ENCODE measurements around the gene PINK1. TPM values are rescaled to one million over a fixed set of nuclear protein-coding genes. Genes with fewer than 3 reads are reported as not detected.

Gene PINK1
- polyA plus RNA-seq, 1 donor from 2014 or later = 73.4 TPM

GRCh38 chr1:20681999-20682398 lies 48.7 kb downstream of the PINK1 start:
- H3K79me2 ChIP-seq (replicated peaks; ENCODE audit: insufficient read depth, low read length) = no peaks in the 10 kb centered on the region
- no peak overlapping the region for H2AFZ ChIP-seq (ENCODE audit: low read depth, low read length)
- no peaks in the 10 kb centered on the region for H4K20me1 ChIP-seq (ENCODE audit: insufficient read depth)
- TF ChIP-seq REST (IDR thresholded peaks at IDR 0.05; ENCODE audit: borderline replicate concordance) = no peak
- no peak for TF ChIP-seq EP300 (conservative IDR thresholded peaks at IDR 0.05; ENCODE audit: poor library complexity, severe bottlenecking)
- no peak for TF ChIP-seq POLR2AphosphoS5 (IDR thresholded peaks at IDR 0.05)
- TF ChIP-seq RAD21 (conservative IDR thresholded peaks at IDR 0.05) = no peak
- no peak for TF ChIP-seq MXI1 (conservative IDR thresholded peaks at IDR 0.05; ENCODE audit: poor library complexity, severe bottlenecking)
- no peak overlapping the region for H3K4me3 ChIP-seq (ENCODE audit: low read length)
- no peaks in the 10 kb centered on the region for H3K9me2 ChIP-seq (ENCODE audit: insufficient read depth, low read length)
- no peak overlapping the region for H3K27ac ChIP-seq (ENCODE audit: low read length)
- H3K9me3 ChIP-seq (ENCODE audit: low read length) = no peaks in the 10 kb centered on the region
- no peak overlapping the region for H3K9ac ChIP-seq (ENCODE audit: low read length)
- no peak overlapping the region for H3K4me2 ChIP-seq (ENCODE audit: low read length)
- H3K36me3 ChIP-seq (ENCODE audit: insufficient read depth, low read length) = no peaks in the 10 kb centered on the region
- no peaks in the 10 kb centered on the region for H3F3A ChIP-seq (ENCODE audit: insufficient read depth, low read length, poor library complexity, severe bottlenecking)
- H3K27me3 ChIP-seq (ENCODE audit: insufficient read depth, low read depth, low read length) = no peaks in the 10 kb centered on the region

- no peaks in the 10 kb centered on the region for H4K20me1 ChIP-seq (ENCODE audit: insufficient read depth)
- no peaks in the 10 kb centered on the region for H3K79me2 ChIP-seq (replicated peaks; ENCODE audit: insufficient read depth, low read length)
- no peaks in the 10 kb centered on the region for H3F3A ChIP-seq (ENCODE audit: insufficient read depth, low read length, poor library complexity, severe bottlenecking)
- H3K36me3 ChIP-seq (ENCODE audit: insufficient read depth, low read length) = no peaks in the 10 kb centered on the region
- no peak overlapping the region for H2AFZ ChIP-seq (ENCODE audit: low read depth, low read length)
- H3K9me2 ChIP-seq (ENCODE audit: insufficient read depth, low read length) = no peaks in the 10 kb centered on the region
- no peak overlapping the region for H3K4me3 ChIP-seq (ENCODE audit: low read length)
- no peak overlapping the region for H3K9ac ChIP-seq (ENCODE audit: low read length)
- TF ChIP-seq REST (IDR thresholded peaks at IDR 0.05; ENCODE audit: borderline replicate concordance) = no peak
- TF ChIP-seq EP300 (conservative IDR thresholded peaks at IDR 0.05; ENCODE audit: poor library complexity, severe bottlenecking) = no peak
- no peak for TF ChIP-seq SMC3 (conservative IDR thresholded peaks at IDR 0.05; ENCODE audit: poor library complexity)
- TF ChIP-seq, protein P1, sequence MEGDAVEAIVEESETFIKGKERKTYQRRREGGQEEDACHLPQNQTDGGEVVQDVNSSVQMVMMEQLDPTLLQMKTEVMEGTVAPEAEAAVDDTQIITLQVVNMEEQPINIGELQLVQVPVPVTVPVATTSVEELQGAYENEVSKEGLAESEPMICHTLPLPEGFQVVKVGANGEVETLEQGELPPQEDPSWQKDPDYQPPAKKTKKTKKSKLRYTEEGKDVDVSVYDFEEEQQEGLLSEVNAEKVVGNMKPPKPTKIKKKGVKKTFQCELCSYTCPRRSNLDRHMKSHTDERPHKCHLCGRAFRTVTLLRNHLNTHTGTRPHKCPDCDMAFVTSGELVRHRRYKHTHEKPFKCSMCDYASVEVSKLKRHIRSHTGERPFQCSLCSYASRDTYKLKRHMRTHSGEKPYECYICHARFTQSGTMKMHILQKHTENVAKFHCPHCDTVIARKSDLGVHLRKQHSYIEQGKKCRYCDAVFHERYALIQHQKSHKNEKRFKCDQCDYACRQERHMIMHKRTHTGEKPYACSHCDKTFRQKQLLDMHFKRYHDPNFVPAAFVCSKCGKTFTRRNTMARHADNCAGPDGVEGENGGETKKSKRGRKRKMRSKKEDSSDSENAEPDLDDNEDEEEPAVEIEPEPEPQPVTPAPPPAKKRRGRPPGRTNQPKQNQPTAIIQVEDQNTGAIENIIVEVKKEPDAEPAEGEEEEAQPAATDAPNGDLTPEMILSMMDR (IDR thresholded peaks at IDR 0.05; ENCODE audit: poor library complexity, severe bottlenecking) = no peak
- TF ChIP-seq TAF1 (IDR thresholded peaks at IDR 0.05; ENCODE audit: low read depth) = no peak
- no peak for TF ChIP-seq POLR2AphosphoS5 (IDR thresholded peaks at IDR 0.05)
- TF ChIP-seq EZH2 (IDR thresholded peaks at IDR 0.05; ENCODE audit: borderline replicate concordance, insufficient read depth, low read length, poor library complexity, severe bottlenecking) = no peak
- no peak for TF ChIP-seq MXI1 (conservative IDR thresholded peaks at IDR 0.05; ENCODE audit: poor library complexity, severe bottlenecking)
- no peak for TF ChIP-seq RAD21 (conservative IDR thresholded peaks at IDR 0.05)
- H3K9me3 ChIP-seq (ENCODE audit: low read length) = no peaks in the 10 kb centered on the region
- no peak overlapping the region for H3K27ac ChIP-seq (ENCODE audit: low read length)
- no peaks in the 10 kb centered on the region for H3K27me3 ChIP-seq (ENCODE audit: insufficient read depth, low read depth, low read length)
- H3K4me2 ChIP-seq (ENCODE audit: low read length) = no peak overlapping the region
These were observed 49.4 kb downstream of the PINK1 start for GRCh38 chr1:20682571-20683236.

Measured in neural cell (in vitro differentiated cells).